GM18861 (cell line): ENCODE results near the gene PRR15L.
"Not testable (repeated sequence)": the region's sequence is repeated elsewhere in the genome, so short reads cannot be mapped to it uniquely, and the experiment has no call there.

Experiments
- ATAC-seq: cut with Tn5 transposase; IDR thresholded peaks from one replicate; pipeline ENCODE4 v1.9.1; 2021; ENCODE audit not compliant: unreplicated experiment

PRR15L gene

GRCh38 chr17:47989159-47989558 lies 31.5 kb upstream of the PRR15L start:
- ATAC-seq: no peak

DNA sequence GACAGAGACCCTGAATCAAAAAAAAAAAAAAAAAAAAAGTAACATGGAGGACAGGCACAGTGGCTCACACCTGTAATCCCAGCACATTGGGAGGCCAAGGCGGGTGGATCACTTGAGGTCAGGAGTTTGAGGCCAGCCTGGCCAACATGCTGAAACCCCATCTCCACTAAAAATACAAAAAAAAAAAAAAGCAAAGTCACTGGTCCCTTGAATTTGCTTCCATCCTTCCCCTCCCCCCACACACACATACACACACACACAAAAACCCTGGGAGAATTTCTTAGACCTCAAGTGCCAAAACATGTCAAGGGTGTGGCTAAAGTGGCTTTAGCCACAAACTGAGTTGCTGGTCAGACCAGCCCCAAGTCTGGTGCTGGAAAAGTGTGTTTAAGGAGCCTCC lies 30.8 kb upstream of the PRR15L start:
- ATAC-seq: not testable (repeated sequence)

- no peak for ATAC-seq
Observed at GRCh38 chr17:47987240-47987835, 29.7 kb upstream of the PRR15L start.

GRCh38 chr17:47986520-47986919 lies 28.8 kb upstream of the PRR15L start:
- no peak for ATAC-seq

- ATAC-seq: no peak
Observed at GRCh38 chr17:47983492-47984223, 26.0 kb upstream of the PRR15L start.

- no peak for ATAC-seq
Observed at GRCh38 chr17:47982645-47983390, 25.1 kb upstream of the PRR15L start.

DNA sequence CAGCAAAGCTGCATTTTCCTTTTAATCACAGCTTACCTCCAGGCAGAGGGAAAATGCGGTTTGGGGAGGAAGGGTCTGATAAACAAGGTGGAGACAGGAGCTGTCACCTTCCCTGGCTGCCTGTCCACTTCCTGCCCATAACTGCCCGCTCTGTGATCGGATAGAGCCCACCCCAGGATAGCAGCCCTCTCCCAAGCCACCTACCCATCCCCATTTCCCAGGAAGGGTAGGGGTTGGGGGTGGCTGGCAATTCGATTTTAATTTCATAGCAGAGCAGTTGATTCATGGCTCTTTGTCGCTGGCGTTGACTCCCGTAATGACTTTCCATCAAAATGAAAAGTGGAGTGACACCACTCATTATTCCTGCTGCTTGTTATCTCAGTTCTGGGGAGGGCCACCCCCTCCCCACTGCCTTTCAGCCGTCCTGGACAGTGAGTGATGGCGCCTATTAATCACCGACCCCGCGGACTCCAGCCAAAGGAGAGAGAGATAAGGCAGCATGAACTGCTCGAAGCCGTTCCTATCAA lies 24.5 kb upstream of the PRR15L start:
- ATAC-seq: no peak

GRCh38 chr17:47981462-47981861 lies 23.8 kb upstream of the PRR15L start:
- no peak for ATAC-seq

- no peak for ATAC-seq
Observed at GRCh38 chr17:47980541-47980940, 22.9 kb upstream of the PRR15L start.

GRCh38 chr17:47978324-47978723 lies 20.6 kb upstream of the PRR15L start:
- no peak for ATAC-seq

DNA sequence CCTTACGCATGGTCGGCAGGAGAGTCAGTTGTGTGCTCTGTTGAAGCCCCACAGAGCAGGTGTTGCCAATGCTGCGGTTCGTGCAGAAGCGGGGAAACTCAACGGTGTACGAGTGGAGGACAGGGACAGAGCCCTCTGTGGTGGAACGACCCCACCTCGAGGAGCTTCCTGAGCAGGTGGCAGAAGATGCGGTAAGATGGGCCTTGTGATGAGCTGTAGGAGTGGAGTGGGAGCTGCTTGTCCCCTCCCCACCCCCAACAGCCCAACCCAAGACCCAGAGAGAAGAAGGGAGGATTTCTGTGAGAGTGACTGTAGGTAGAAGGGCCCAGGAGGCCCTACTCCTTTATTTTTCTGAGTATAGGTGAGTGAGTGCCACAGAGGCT lies 18.1 kb upstream of the PRR15L start:
- ATAC-seq: no peak

GRCh38 chr17:47975189-47975822 lies 17.6 kb upstream of the PRR15L start:
- ATAC-seq: no peak

GRCh38 chr17:47973541-47973940 lies 15.9 kb upstream of the PRR15L start:
- ATAC-seq: no peak

GRCh38 chr17:47970725-47971499 lies 13.2 kb upstream of the PRR15L start, which contains the start of gene CDK5RAP3:
Gene CDK5RAP3 (plus strand): TSS chr17:47971113. CDS start chr17:47971147, 34 bp downstream.
- ATAC-seq: peak; percentile 96

- ATAC-seq: no peak
Observed at GRCh38 chr17:47969930-47970724, 12.4 kb upstream of the PRR15L start.

DNA sequence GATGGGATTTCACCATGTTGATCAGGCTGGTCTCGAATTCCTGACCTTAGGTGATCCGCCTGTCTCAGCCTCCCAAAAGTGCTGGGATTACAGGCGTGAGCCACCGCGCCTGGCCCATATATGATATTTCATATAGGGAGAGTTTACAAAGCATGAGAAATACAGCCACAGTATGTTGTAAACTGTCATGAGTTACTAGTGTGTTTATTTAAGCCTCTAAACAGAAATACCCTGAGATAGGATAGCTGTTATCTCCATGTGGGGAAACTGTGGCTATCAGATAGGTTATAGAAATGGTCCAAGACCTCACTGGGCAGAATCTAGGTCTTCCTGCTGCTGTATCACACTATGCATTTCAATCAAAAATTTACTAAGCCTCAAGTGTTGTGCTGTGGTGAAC lies 11.2 kb upstream of the PRR15L start:
- no peak for ATAC-seq

GRCh38 chr17:47967607-47968252 lies 10.0 kb upstream of the PRR15L start:
- ATAC-seq: no peak

- no peak for ATAC-seq
Observed at GRCh38 chr17:47966079-47966519, 8.4 kb upstream of the PRR15L start.

- ATAC-seq: no peak
Observed at GRCh38 chr17:47964856-47965255, 7.2 kb upstream of the PRR15L start.
